CD4-positive, alpha-beta T cell treated with Interleukin-15 for 1 hour (primary cell): ENCODE data around the gene PHB1.
A peak's percentile ranks its signal among the peaks of the same experiment; 100 is the strongest.
"Not testable (repeated sequence)": the region's sequence is repeated elsewhere in the genome, so short reads cannot be mapped to it uniquely, and the experiment has no call there.

Experiments used
- DNase-seq: peaks from one replicate; pipeline ENCODE4 v3.0.0-alpha.2; 2020

The PHB1 gene

GRCh38 chr17:49439305-49439672 is 24.6 kb upstream of the PHB1 start:
- DNase-seq, result no peak

- DNase-seq, result no peak
Observed at GRCh38 chr17:49438436-49439278, 24.0 kb upstream of the PHB1 start.

- no peak for DNase-seq
Observed at GRCh38 chr17:49437696-49438435, 23.2 kb upstream of the PHB1 start.

- no peak for DNase-seq
Observed at GRCh38 chr17:49436174-49436573, 21.5 kb upstream of the PHB1 start.

- DNase-seq, result no peak
Observed at GRCh38 chr17:49435671-49436029, 21.0 kb upstream of the PHB1 start.

- peak; percentile 27 for DNase-seq
Observed at GRCh38 chr17:49434821-49435670, 20.4 kb upstream of the PHB1 start.

GRCh38 chr17:49433000-49433694 is 18.5 kb upstream of the PHB1 start:
- DNase-seq, result no peak

- DNase-seq, result no peak
Observed at GRCh38 chr17:49431743-49432142, 17.1 kb upstream of the PHB1 start.

- no peak for DNase-seq
Observed at GRCh38 chr17:49425004-49425286, 10.3 kb upstream of the PHB1 start.

GRCh38 chr17:49424276-49425003 is 9.8 kb upstream of the PHB1 start:
- DNase-seq, result not testable (repeated sequence)

- no peak for DNase-seq
Observed at GRCh38 chr17:49422714-49423113, 8.0 kb upstream of the PHB1 start.

- DNase-seq, result not testable (repeated sequence)
Observed at GRCh38 chr17:49419761-49420160, 5.1 kb upstream of the PHB1 start.

- DNase-seq, result not testable (repeated sequence)
Observed at GRCh38 chr17:49418754-49419740, 4.4 kb upstream of the PHB1 start.

GRCh38 chr17:49414271-49414621 is 436 bp downstream of the PHB1 start:
- no peak for DNase-seq

GRCh38 chr17:49409066-49409465 is 5.6 kb downstream of the PHB1 start:
- DNase-seq, result no peak

- DNase-seq, result peak; percentile 77
Observed at GRCh38 chr17:49407981-49408501, 6.6 kb downstream of the PHB1 start.

- DNase-seq, result no peak
Observed at GRCh38 chr17:49407086-49407485, 7.6 kb downstream of the PHB1 start.

GRCh38 chr17:49406421-49407061 is 8.1 kb downstream of the PHB1 start:
- DNase-seq, result no peak

- no peak for DNase-seq
Observed at GRCh38 chr17:49404906-49405305, 9.8 kb downstream of the PHB1 start.

GRCh38 chr17:49404361-49404760 is 10.3 kb downstream of the PHB1 start:
- peak; percentile 59 for DNase-seq
